ENCODE measurements around the gene COL27A1.

Gene COL27A1

DNA sequence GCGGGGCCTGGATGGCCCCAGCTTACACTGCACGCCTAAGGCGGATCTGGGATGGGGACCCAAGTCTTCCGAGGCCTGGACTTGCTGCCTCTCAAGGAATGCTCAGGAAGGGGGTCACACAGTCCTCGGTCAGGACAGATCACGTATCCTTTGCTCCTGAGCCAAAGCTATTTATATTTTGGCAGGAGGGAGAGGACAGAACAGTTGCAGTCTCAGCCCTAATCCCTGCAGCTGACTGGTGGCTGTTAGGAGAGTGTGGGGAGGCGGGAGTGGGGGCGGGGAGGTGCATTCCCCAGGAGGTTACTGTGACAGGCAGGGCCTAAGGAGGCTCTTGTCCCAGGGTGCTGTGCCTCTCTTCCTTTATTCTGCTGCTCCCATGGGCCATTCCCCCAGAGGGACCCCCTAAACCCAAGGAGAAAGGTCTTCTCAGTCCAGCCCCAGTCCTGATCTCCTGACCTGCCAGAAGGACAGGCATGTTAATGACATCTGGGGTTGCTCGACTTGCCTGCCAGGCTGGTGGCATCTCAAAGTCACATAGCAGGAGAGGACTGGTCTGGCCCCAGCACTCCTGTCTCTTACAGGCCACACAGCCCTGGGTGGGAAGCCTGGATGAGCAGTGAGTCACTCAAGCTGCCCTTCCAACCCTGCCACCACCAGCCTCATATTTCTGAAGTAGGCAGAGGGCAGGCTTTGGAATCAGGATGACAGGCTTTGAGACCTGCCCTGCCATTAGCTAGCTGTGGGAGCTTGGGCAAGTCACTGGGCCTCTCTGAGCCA lies 51.9 kb downstream of the COL27A1 start:
- no peak for DNase-seq (ENCODE audit: extremely low spot score)
- ChIA-PET CTCF (interaction anchor here (1.2 to 1.5 kb wide), 3 partner anchors 9 to 22 kb away, joined by 3 to 4 read pairs (median 3); no protein-coding TSS in a partner anchor), POLR2A (no interaction called here)
- TF ChIP-seq, protein P1, sequence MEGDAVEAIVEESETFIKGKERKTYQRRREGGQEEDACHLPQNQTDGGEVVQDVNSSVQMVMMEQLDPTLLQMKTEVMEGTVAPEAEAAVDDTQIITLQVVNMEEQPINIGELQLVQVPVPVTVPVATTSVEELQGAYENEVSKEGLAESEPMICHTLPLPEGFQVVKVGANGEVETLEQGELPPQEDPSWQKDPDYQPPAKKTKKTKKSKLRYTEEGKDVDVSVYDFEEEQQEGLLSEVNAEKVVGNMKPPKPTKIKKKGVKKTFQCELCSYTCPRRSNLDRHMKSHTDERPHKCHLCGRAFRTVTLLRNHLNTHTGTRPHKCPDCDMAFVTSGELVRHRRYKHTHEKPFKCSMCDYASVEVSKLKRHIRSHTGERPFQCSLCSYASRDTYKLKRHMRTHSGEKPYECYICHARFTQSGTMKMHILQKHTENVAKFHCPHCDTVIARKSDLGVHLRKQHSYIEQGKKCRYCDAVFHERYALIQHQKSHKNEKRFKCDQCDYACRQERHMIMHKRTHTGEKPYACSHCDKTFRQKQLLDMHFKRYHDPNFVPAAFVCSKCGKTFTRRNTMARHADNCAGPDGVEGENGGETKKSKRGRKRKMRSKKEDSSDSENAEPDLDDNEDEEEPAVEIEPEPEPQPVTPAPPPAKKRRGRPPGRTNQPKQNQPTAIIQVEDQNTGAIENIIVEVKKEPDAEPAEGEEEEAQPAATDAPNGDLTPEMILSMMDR (IDR thresholded peaks at IDR 0.05; ENCODE audit: control extremely low read depth, extremely low read depth, low read depth, missing control alignments), result no peak

DNA sequence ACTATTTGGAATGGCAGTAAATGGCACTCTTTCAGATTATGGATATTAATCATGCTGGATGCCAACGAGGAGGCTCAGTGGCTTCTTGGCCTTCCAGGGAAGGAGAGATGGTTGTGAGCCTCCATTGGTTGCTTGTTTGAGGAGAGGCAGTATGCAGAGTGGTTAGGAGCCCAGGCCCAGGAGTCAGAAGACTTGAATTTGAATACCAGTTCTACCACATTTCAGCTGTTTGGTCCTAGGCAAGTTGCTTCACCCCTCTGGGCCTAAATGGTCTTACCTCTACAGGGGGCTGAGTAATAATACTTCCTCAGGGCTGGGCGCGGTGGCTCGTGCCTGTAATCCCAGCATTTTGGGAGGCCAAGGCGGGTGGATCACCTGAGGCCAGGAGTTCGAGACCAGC lies 52.5 kb downstream of the COL27A1 start:
- ChIA-PET CTCF (interaction anchor here (1.4 to 1.5 kb wide), 2 partner anchors 9 to 21 kb away, joined by 3 to 4 read pairs; no protein-coding TSS in a partner anchor), POLR2A (no interaction called here)
- no peak for DNase-seq (ENCODE audit: extremely low spot score)
- TF ChIP-seq, protein P1 (IDR thresholded peaks at IDR 0.05; ENCODE audit: control extremely low read depth, extremely low read depth, low read depth, missing control alignments), result no peak

DNA sequence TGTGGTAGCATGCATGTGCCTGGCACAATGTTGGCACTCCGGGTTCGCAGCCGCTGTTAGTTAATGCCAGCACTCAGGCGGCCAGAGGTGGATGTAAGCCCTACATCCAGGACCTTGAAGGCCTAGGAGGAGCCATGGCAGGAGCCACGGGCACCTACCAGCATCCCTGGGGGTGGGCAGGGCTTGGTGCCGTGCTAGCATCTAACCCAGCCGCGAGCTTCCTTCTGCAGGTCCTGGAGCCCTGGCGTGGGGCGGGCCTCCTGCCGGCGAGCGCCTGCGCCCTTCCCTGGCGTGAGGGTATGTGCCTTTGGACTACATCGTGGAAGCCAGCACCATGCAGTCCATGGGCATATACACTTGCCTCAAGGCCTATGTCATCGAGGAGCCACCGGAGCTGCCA lies 53.8 kb downstream of the COL27A1 start:
- TF ChIP-seq, protein P1 (IDR thresholded peaks at IDR 0.05; ENCODE audit: control extremely low read depth, extremely low read depth, low read depth, missing control alignments), result no peak
- ChIA-PET POLR2A (no interaction called here), CTCF (interaction anchor here (1.2 kb wide), 1 partner anchor 101 kb away, joined by 3 read pairs; no protein-coding TSS in a partner anchor)
- DNase-seq (ENCODE audit: extremely low spot score), result no peak

DNA sequence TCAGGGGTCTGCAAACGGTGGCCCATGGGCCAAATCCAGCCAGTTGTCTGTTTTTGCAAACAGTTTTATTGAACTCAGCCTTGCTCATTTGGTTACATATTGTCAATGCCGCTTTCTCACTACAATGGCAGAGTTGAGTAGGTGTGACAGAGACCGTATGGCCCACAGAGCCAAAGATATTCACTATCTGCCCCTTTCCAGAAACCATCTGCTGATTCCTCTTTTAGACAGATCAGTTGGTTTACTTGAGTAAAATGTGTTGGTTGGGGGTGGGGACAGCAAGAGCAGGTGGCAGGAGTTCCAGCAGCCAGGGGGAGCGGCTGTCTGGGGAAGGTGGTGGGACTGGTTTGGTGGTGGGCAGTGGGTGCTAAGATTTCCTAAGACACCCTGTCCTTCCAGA lies 54.8 kb downstream of the COL27A1 start:
- ChIA-PET POLR2A (no interaction called here), CTCF (no interaction called here)
- TF ChIP-seq, protein P1 (IDR thresholded peaks at IDR 0.05; ENCODE audit: control extremely low read depth, extremely low read depth, low read depth, missing control alignments), result no peak
- DNase-seq (ENCODE audit: extremely low spot score), result no peak

DNA sequence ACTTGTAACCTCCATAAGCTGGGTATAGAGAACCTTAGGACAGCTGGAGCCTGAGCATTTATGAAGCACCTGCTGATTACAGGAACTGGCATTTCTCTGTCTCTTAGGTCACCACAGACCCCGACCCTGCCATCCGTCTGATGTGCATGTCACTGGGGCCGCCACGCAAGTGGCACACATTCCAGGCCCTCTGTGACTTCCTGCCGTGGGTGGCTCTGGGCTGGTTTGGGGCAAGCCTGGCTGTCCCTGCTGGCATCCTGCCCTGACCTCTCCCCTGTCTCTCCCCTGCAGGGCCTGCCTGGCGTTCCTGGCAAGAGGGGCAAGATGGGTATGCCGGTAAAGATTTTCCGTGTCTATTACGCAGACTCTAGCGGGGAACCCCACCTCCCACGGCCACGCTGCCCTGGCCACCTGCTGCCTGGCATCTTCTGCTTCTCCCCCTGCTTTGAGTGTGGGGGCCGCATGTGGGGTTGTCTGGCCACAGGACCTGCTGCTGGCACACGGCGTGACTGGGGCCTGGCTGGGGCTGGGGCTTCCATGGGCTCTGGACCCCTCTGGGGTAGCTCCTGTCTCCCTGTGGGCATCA lies 55.4 kb downstream of the COL27A1 start:
- CTCF ChIA-PET, result no interaction called here
- DNase-seq (ENCODE audit: extremely low spot score), result no peak
- POLR2A ChIA-PET, result interaction anchor here (0.5 kb wide), 1 partner anchor 135 kb away, joined by 4 read pairs; no protein-coding TSS in a partner anchor
- TF ChIP-seq, protein P1 (IDR thresholded peaks at IDR 0.05; ENCODE audit: control extremely low read depth, extremely low read depth, low read depth, missing control alignments), result no peak

DNA sequence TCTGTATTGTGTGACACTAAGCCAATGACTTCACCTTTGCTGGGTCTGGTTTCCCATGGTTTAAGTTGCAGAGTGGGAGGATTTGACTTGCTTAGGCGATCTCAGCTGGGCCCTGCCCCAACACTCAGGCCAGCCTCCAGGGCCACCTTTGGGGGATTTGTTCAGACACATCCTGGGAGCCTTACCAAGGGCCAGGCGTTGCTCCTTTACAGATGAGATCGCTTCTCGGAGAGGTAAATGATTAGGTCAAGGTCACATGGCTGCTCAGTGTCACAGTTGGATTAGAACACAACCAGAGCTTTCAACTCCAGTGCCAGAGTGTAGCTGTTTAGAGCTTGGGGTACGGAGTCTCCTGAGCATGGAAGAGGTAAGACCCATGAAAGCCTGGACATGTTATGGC lies 57.5 kb downstream of the COL27A1 start:
- DNase-seq (ENCODE audit: extremely low spot score), result no peak
- POLR2A ChIA-PET, result no interaction called here
- TF ChIP-seq, protein P1 (IDR thresholded peaks at IDR 0.05; ENCODE audit: control extremely low read depth, extremely low read depth, low read depth, missing control alignments), result no peak

More for the DNA sequence above, 57.5 kb downstream of the COL27A1 start:
- CTCF ChIA-PET, result no interaction called here
